A673 (cell line): ENCODE results near the gene EMC6. TPM values are rescaled to one million over a fixed set of nuclear protein-coding genes. Genes with fewer than 3 reads are reported as not detected.

ENCODE experiments used
- BruUV-seq: library from RNA; stranded (reverse); fragments of 400-500 nt; replicated peaks from 2 replicates; lab custom pipeline; 2021; lab: Mats Ljungman, UMichigan
- CTCF ChIA-PET: fragments of 300-600 bp; sonication (Branson Sonifier 250); formaldehyde crosslinking; loops from one replicate; lab custom pipeline; 2022; ENCODE audit warnings: antibody characterized with exemption; lab: Charles Lee
- POLR2A ChIA-PET: fragments of 300-600 bp; sonication (Branson Sonifier 250); formaldehyde crosslinking; loops from one replicate; lab custom pipeline; 2022; ENCODE audit warnings: antibody characterized with exemption; ENCODE audit not compliant: low non-redundant PET; lab: Charles Lee
- DNase-seq: peaks from one replicate; pipeline ENCODE4 v3.0.0-alpha.2; 2015; ENCODE audit warnings: low spot score
- H3K27ac ChIP-seq: fragments of 200-600 bp; sonication (generic); 2 replicates; pipeline ENCODE4 v1.5.1; 2016; ENCODE audit warnings: mixed run types, low read depth, mild to moderate bottlenecking, mixed read lengths, antibody characterized with exemption, low read length; ENCODE audit not compliant: poor library complexity, severe bottlenecking
- H3K27me3 ChIP-seq: fragments of 200-600 bp; sonication (generic); replicated peaks from 2 replicates; pipeline ENCODE4 v1.6.1; 2017; ENCODE audit warnings: mixed run types, low read depth, mild to moderate bottlenecking, mixed read lengths, antibody characterized with exemption, low read length; ENCODE audit not compliant: insufficient read depth, poor library complexity
- H3K36me3 ChIP-seq: fragments of 200-600 bp; sonication (generic); 2 replicates; pipeline ENCODE4 v1.6.1; 2016; ENCODE audit warnings: mixed run types, mild to moderate bottlenecking, mixed read lengths, antibody characterized with exemption, low read length; ENCODE audit not compliant: insufficient read depth, poor library complexity, severe bottlenecking
- H3K4me1 ChIP-seq: fragments of 200-600 bp; sonication (generic); 2 replicates; pipeline ENCODE4 v1.6.1; 2017; ENCODE audit warnings: mixed run types, mild to moderate bottlenecking, mixed read lengths, antibody characterized with exemption, low read length; ENCODE audit not compliant: insufficient read depth, poor library complexity, severe bottlenecking
- H3K4me3 ChIP-seq: fragments of 200-600 bp; sonication (generic); 2 replicates; pipeline ENCODE4 v1.5.1; 2016; ENCODE audit warnings: low read depth, mixed run types, mild to moderate bottlenecking, mixed read lengths, low read length; ENCODE audit not compliant: poor library complexity, severe bottlenecking
- H3K9me3 ChIP-seq: fragments of 200-600 bp; sonication (generic); 2 replicates; pipeline ENCODE4 v1.6.1; 2016; ENCODE audit warnings: mixed run types, low read depth, mild to moderate bottlenecking, mixed read lengths, antibody characterized with exemption, low read length; ENCODE audit not compliant: poor library complexity, severe bottlenecking
- EZH2 ChIP-seq: fragments of 200-600 bp; sonication (generic); IDR thresholded peaks from 2 replicates; pipeline ENCODE4 v1.6.1; 2017; ENCODE audit warnings: borderline replicate concordance, low read depth, mild to moderate bottlenecking, mixed read lengths, antibody characterized with exemption, low read length; ENCODE audit not compliant: poor library complexity, severe bottlenecking
- intact Hi-C: fragments of 100-400 bp; cut with micrococcal nuclease; formaldehyde crosslinking; loops from one replicate; pipeline ENCODE4 v1.10.0; 2022; ENCODE audit not compliant: unreplicated experiment
- total RNA-seq: library from RNA; stranded (reverse); gene quantifications from 2 replicates; pipeline ENCODE4 v1.2.3, GENCODE V29; 2021
- TF ChIP-seq, protein P1 (sequence below): fragments of 300-800, 200-600 bp; sonication (generic); conservative IDR thresholded peaks from 2 replicates; pipeline ENCODE4 v1.5.1; 2017; ENCODE audit warnings: low read depth, mild to moderate bottlenecking, antibody characterized with exemption, low read length, moderate library complexity, mixed read lengths

The EMC6 gene
- total RNA-seq, 1 experiment from 2014 or later = 70.9 TPM

DNA sequence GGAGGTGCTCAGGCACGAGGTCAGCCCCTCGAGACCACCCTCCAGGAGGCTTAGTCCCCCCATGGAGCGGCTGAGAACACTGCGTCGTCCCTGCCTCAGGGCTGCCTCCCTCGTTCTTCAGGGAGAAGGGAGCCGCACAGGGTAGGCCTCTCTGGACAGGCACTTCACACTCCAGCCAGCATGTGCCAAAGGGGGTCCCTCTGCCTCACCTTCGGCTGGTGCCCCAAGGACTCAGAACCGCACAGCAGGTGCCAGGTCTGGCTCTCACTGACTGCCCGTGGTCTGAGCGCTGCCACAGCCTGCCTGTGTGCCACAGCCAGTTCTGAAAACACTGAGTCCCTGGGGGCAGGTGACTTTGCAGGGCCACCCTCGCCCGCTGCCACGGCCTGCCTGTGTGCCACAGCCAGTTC is 20.2 kb downstream of the EMC6 start:
- H3K27ac ChIP-seq = no peak overlapping the region
- intact Hi-C loops = no loop called here
- no peaks in the 10 kb centered on the region for H3K36me3 ChIP-seq
- no peaks in the 10 kb centered on the region for H3K4me1 ChIP-seq
- POLR2A ChIA-PET = no interaction called here
- TF ChIP-seq, protein P1, sequence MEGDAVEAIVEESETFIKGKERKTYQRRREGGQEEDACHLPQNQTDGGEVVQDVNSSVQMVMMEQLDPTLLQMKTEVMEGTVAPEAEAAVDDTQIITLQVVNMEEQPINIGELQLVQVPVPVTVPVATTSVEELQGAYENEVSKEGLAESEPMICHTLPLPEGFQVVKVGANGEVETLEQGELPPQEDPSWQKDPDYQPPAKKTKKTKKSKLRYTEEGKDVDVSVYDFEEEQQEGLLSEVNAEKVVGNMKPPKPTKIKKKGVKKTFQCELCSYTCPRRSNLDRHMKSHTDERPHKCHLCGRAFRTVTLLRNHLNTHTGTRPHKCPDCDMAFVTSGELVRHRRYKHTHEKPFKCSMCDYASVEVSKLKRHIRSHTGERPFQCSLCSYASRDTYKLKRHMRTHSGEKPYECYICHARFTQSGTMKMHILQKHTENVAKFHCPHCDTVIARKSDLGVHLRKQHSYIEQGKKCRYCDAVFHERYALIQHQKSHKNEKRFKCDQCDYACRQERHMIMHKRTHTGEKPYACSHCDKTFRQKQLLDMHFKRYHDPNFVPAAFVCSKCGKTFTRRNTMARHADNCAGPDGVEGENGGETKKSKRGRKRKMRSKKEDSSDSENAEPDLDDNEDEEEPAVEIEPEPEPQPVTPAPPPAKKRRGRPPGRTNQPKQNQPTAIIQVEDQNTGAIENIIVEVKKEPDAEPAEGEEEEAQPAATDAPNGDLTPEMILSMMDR = no peak
- no peak for TF ChIP-seq EZH2
- CTCF ChIA-PET = no interaction called here
- no peak for DNase-seq
- H3K27me3 ChIP-seq = no peaks in the 10 kb centered on the region
- no TSS peak for BruUV-seq
- no peaks in the 10 kb centered on the region for H3K9me3 ChIP-seq
- H3K4me3 ChIP-seq = no peak overlapping the region

GRCh38 chr17:3689262-3690093 is 20.9 kb downstream of the EMC6 start:
- Histone ChIP-seq H3K27me3 (peaks cover 1% of the 10 kb centered on the region), H3K4me1 (no peaks in the 10 kb centered on the region), H3K4me3 (no peak overlapping the region), H3K36me3 (no peaks in the 10 kb centered on the region), H3K9me3 (no peaks in the 10 kb centered on the region), H3K27ac (no peak overlapping the region)
- no TSS peak for BruUV-seq
- intact Hi-C loops = no loop called here
- CTCF ChIA-PET = no interaction called here
- no peak for DNase-seq
- TF ChIP-seq, protein P1 = no peak
- no peak for TF ChIP-seq EZH2
- POLR2A ChIA-PET = no interaction called here

GRCh38 chr17:3690094-3690715 is 21.6 kb downstream of the EMC6 start:
- H3K27ac ChIP-seq = no peak overlapping the region
- H3K4me1 ChIP-seq = no peaks in the 10 kb centered on the region
- BruUV-seq = no TSS peak
- H3K27me3 ChIP-seq = peaks cover 8% of the 10 kb centered on the region
- intact Hi-C loops = no loop called here
- no peaks in the 10 kb centered on the region for H3K36me3 ChIP-seq
- CTCF ChIA-PET = no interaction called here
- TF ChIP-seq, protein P1 = no peak
- no peak for TF ChIP-seq EZH2
- H3K4me3 ChIP-seq = no peak overlapping the region
- POLR2A ChIA-PET = no interaction called here
- no peak for DNase-seq
- H3K9me3 ChIP-seq = no peaks in the 10 kb centered on the region
